Activated T-cell treated with anti-CD3 and anti-CD28 coated beads for 1 hour (primary cell): ENCODE results near the gene GSKIP.

Source experiments
- DNase-seq: peaks from one replicate; pipeline ENCODE4 v3.0.0-alpha.2; 2020; ENCODE audit warnings: low read depth

The GSKIP gene

DNA sequence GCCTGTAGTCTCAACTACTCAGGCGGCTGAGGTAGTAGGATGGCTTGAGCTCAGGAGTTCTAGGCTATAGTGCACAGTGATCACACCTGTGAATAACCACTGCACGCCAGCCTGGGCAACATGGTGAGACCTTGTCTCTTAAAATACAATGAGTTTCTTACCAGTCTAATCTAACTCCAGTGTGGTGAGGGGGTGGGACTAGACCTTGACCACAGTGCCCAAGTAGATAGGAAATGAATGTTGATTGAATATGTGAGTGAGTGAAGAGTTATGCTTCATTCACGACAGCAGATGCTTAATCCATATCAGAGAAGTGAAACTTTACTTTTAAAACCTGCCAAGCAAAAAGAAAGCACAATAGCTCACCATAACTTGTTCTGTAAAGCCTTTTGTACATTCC lies 17.4 kb downstream of the GSKIP start:
- no peak for DNase-seq

- no peak for DNase-seq
Measured at GRCh38 chr14:96383445-96383844, 20.1 kb downstream of the GSKIP start.

- no peak for DNase-seq
Measured at GRCh38 chr14:96384053-96384452, 20.7 kb downstream of the GSKIP start.

DNA sequence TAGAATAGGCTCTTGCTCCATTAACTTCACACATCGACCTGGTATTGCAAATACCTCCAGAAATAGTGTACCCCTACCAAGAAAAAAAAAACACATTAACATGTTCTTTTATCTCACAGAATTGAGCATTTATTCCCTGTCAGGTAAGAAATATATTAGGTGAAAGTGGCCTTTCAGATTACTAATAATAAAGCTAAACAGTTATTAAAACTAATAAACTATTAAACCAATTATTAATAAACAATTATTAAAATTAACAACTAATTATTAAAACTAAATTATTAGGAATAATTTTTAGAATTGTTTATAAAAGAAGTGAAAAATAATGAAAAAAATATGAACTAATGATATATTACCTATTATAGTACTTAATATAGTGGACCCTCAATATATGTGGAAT lies 21.4 kb downstream of the GSKIP start:
- DNase-seq, result no peak

DNA sequence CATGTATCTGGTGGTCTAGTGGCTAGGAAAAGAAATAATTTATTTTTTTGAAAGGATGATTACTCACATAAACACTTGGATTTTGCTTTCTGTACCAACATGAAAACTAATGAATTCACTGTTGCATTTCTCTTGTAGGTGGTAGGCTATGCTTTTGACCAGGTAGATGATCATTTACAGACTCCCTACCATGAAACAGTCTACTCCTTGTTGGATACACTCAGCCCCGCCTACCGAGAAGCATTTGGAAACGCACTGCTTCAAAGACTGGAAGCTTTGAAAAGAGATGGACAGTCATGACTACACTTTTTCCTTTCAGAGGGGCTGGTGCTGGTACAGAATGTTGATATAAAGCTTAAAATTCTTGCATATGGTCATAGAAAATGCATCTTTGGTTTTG lies 22.1 kb downstream of the GSKIP start:
- no peak for DNase-seq

- no peak for DNase-seq
Measured at GRCh38 chr14:96390965-96391292, 27.6 kb downstream of the GSKIP start.

GRCh38 chr14:96391293-96392118 lies 28.2 kb downstream of the GSKIP start:
- DNase-seq, result peak; percentile 100

- no peak for DNase-seq
Measured at GRCh38 chr14:96393071-96393691, 29.9 kb downstream of the GSKIP start.

DNA sequence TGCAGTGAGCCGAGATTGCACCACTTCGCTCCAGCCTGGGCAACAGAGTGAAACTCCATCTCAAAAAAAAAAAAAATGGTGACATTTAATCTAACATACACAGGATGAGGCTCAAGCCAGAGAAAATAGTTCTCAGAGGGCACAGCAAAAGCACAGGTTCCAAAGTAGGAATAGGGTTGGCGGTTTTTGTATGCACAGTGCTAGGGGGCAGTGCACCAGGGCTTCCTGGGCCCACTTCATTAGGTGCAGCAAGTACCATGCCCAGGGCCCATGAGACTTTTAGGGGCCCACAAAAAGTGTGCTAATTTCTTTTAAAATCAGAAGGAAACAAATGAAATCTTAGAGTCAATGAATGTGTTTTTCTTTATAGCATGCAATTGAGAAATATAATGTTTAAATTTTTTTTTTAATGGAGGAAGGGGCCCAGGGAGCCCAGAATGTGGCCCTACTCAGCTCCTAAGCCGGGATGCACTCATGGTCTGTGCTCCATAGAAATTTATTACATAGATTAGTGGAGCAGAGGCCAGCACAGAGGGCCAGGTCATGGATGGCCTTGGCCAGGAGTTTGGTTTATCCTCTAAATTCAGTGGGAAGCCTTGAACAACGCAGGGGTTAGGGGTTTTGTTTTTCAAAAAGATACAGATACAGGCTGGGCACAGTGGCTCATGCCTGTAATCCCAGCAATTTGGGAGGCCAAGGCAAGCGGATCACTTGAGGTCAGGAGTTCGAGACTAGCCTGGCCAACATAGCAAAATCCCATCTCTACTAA lies 30.9 kb downstream of the GSKIP start:
- no peak for DNase-seq

DNA sequence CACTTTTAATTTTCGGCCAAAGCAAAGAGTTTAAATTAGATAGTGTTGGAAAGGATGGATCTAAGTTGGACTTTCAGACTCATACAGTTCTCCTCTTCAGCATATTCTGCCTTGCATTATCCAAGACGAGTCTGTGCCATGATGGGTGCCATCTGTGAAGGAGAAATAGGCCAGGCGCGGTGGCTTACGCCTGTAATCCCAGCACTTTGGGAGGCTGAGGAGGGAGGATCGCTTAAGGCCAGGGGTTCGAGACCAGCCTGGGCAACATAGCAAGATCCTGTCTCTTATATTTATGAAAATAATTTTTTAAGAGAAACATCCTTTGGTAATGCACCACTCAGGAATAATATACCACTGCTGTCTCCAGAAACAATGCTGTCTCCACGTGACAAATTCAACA lies 35.1 kb downstream of the GSKIP start:
- no peak for DNase-seq

DNA sequence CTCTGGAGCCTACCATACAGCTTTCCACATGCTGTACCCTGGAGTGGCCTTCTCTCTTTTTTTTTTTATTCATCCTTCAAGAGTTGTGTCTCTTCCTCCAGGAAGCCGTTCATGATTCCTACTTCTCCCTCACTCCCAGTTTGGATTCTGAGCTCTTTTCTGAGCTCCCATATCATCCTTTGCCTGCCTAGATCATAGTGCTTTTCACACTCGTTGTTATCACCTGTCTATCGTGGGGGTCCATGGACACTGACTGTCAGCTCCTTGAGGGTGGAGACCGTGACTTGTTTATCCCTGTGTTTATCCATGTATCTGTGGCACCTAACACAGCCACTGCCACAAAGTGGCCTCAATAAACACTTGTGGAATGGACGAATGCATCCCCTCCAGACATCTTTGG lies 35.6 kb downstream of the GSKIP start:
- DNase-seq, result no peak

DNA sequence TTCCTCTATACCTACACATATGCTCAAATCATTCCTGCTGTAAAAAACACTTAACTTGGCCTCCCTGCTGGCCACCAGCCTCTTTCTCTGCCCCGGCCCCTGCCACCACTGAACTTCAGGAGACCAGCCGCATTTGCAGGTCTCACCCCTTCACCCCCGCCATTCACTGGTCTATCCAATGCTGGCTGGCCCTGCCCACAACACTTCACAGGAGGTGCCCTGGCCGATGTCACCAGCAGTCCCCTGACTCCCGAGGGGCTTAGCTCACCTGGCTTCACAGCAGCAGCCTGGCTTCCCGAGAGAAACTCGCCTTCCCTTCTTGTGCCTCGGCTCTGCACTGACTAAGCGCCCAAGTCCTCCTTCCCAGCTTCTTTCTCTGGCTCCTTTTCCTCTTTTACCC lies 36.1 kb downstream of the GSKIP start:
- no peak for DNase-seq

GRCh38 chr14:96400495-96400894 lies 37.2 kb downstream of the GSKIP start:
- DNase-seq, result no peak

- DNase-seq, result no peak
Measured at GRCh38 chr14:96403409-96403808, 40.1 kb downstream of the GSKIP start.

GRCh38 chr14:96405677-96406076 lies 42.4 kb downstream of the GSKIP start:
- DNase-seq, result no peak

DNA sequence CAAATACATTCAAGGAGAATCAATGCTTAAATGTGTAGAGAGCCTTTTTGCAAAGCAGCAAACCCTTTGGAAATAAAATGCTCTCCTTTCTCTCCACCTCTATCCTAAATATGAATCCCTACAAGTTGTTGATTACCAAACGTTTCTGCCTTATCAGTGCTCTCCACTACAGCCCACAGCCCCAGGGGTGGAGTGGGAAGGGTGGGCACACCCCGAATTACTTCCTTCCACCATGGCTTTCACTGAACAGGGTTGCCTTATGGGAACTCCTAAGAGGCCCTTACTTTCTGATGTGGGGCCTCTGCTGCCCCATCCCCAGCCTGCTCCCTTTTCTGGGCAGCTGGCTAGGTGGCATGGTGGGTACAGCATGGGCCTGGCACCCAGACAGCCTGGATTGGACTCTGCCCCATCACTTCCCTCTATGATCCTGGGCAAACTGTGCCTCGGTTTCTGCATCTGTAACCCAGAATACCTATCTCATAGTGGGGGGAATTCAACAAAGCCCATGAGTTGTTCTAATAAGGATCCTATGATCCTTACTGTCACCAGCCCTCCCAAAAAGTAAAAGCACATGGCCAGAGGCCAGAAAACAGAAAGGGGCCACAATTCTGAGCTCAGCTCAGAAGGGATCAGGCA lies 44.7 kb downstream of the GSKIP start:
- DNase-seq, result no peak

- DNase-seq, result no peak
Measured at GRCh38 chr14:96408608-96409007, 45.3 kb downstream of the GSKIP start.

GRCh38 chr14:96409701-96410100 lies 46.4 kb downstream of the GSKIP start:
- DNase-seq, result no peak

- DNase-seq, result no peak
Measured at GRCh38 chr14:96410119-96410518, 46.8 kb downstream of the GSKIP start.

- DNase-seq, result no peak
Measured at GRCh38 chr14:96413526-96413925, 50.2 kb downstream of the GSKIP start.

GRCh38 chr14:96415559-96415958 lies 52.2 kb downstream of the GSKIP start:
- DNase-seq, result no peak

GRCh38 chr14:96416292-96416691 lies 53.0 kb downstream of the GSKIP start:
- DNase-seq, result no peak

DNA sequence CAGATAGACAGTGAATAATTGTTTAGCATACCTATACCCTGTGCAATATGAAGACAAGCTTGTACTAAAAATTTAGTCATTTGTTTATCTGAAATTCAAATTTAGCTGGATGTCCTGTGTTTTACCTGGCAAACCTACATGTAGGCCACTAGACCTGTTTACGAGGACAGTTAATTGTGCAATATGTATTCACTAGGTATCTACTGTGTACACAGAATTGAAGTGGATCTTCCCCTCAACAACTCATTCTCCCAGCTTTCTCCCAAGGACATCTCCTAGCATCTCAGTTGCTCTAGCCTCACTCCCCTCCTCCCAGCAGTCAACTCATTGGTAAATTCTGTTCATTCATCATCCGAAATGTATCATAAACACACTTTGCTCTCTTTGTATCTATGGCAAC lies 53.9 kb downstream of the GSKIP start:
- DNase-seq, result no peak
